Neural crest cell (in vitro differentiated cells): ENCODE data around the gene PODXL. TPM values are rescaled to one million over a fixed set of nuclear protein-coding genes. Genes with fewer than 3 reads are reported as not detected.

ENCODE experiments used
- DNase-seq: peaks from one replicate; pipeline ENCODE4 v3.0.0; 2021; ENCODE audit warnings: low read depth, mixed read lengths, low spot score
- H3K27ac Mint-ChIP-seq: one replicate; pipeline ENCODE4 v1.8.0; 2021; ENCODE audit warnings: mild to moderate bottlenecking, mixed read lengths; ENCODE audit not compliant: unreplicated experiment
- H3K27me3 Mint-ChIP-seq: 2 replicates; pipeline ENCODE4 v1.8.0; 2021; ENCODE audit warnings: low read depth, mild to moderate bottlenecking, mixed read lengths
- H3K36me3 Mint-ChIP-seq: 2 replicates; pipeline ENCODE4 v1.8.0; 2021; ENCODE audit warnings: low read depth, mild to moderate bottlenecking, mixed read lengths
- H3K4me1 Mint-ChIP-seq: 2 replicates; pipeline ENCODE4 v1.8.0; 2021; ENCODE audit warnings: mixed read lengths
- H3K4me3 Mint-ChIP-seq: one replicate; pipeline ENCODE4 v1.8.0; 2021; ENCODE audit warnings: mild to moderate bottlenecking, mixed read lengths
- H3K9me3 Mint-ChIP-seq: 2 replicates; pipeline ENCODE4 v1.8.0; 2021; ENCODE audit warnings: mixed read lengths
- CTCF ChIP-seq: fragments of 200-600 bp; sonication (generic); conservative IDR thresholded peaks from 2 replicates; pipeline ENCODE4 v1.5.0; 2021; ENCODE audit warnings: antibody characterized with exemption, mild to moderate bottlenecking
- total RNA-seq: library from RNA; stranded (reverse); gene quantifications from 2 replicates; pipeline ENCODE4 v1.2.1, GENCODE V29; 2021

The PODXL gene
- total RNA-seq, 1 donor from 2014 or later = 21.4 TPM

GRCh38 chr7:131537571-131537978 lies 18.9 kb downstream of the PODXL start:
- no peak for TF ChIP-seq CTCF
- Mint-ChIP-seq H3K36me3 (no peaks in the 10 kb centered on the region), H3K27me3 (peaks cover 4% of the 10 kb centered on the region), H3K27ac (peak overlapping the region; percentile 81), H3K4me3 (no peak overlapping the region), H3K4me1 (peaks cover 5% of the 10 kb centered on the region), H3K9me3 (no peaks in the 10 kb centered on the region)
- no peak for DNase-seq

- no peak overlapping the region for H3K27ac Mint-ChIP-seq
- H3K27me3 Mint-ChIP-seq = peaks cover 4% of the 10 kb centered on the region
- DNase-seq = no peak
Measured at GRCh38 chr7:131536361-131536849, 20.0 kb downstream of the PODXL start.

GRCh38 chr7:131533566-131534561 lies 22.6 kb downstream of the PODXL start:
- H3K27me3 Mint-ChIP-seq = peaks cover under 1% of the 10 kb centered on the region
- DNase-seq = no peak
- TF ChIP-seq CTCF = no peak
- H3K36me3 Mint-ChIP-seq = no peaks in the 10 kb centered on the region
- no peaks in the 10 kb centered on the region for H3K4me1 Mint-ChIP-seq
- peak overlapping the region; percentile 27 for H3K27ac Mint-ChIP-seq
- no peak overlapping the region for H3K4me3 Mint-ChIP-seq
- H3K9me3 Mint-ChIP-seq = no peaks in the 10 kb centered on the region

More at GRCh38 chr7:131536361-131536849, 20.0 kb downstream of the PODXL start:
- Mint-ChIP-seq H3K36me3 (no peaks in the 10 kb centered on the region), H3K4me1 (no peaks in the 10 kb centered on the region), H3K4me3 (no peak overlapping the region), H3K9me3 (no peaks in the 10 kb centered on the region)
- TF ChIP-seq CTCF = no peak

GRCh38 chr7:131533151-131533559 lies 23.3 kb downstream of the PODXL start:
- TF ChIP-seq CTCF = no peak
- peaks cover 2% of the 10 kb centered on the region for H3K27me3 Mint-ChIP-seq
- no peaks in the 10 kb centered on the region for H3K9me3 Mint-ChIP-seq
- DNase-seq = no peak
- no peak overlapping the region for H3K4me3 Mint-ChIP-seq
- H3K4me1 Mint-ChIP-seq = no peaks in the 10 kb centered on the region
- no peaks in the 10 kb centered on the region for H3K36me3 Mint-ChIP-seq
- no peak overlapping the region for H3K27ac Mint-ChIP-seq

GRCh38 chr7:131532570-131533091 lies 23.8 kb downstream of the PODXL start:
- Mint-ChIP-seq H3K9me3 (no peaks in the 10 kb centered on the region), H3K27ac (no peak overlapping the region), H3K4me3 (no peak overlapping the region), H3K27me3 (peaks cover 2% of the 10 kb centered on the region), H3K4me1 (no peaks in the 10 kb centered on the region), H3K36me3 (no peaks in the 10 kb centered on the region)
- DNase-seq = no peak
- TF ChIP-seq CTCF = no peak
